Keratinocyte (primary cell): ENCODE results near the gene BRIP1. TPM values are rescaled to one million over a fixed set of nuclear protein-coding genes. Genes with fewer than 3 reads are reported as not detected.

Source experiments
- DNase-seq: peaks from one replicate; pipeline ENCODE4 v3.0.0-alpha.2; 2011; ENCODE audit warnings: low read depth, missing footprints, low spot score
- FAIRE-seq: peaks from 2 replicates; lab custom pipeline; 2011; peaks lifted over from hg19 to GRCh38; lab: Jason Lieb, UNC
- H2AFZ ChIP-seq: 2 replicates; pipeline ENCODE4 v1.6.0; 2012; ENCODE audit warnings: low read length, control low read depth, inconsistent platforms; ENCODE audit not compliant: control insufficient read depth
- H3K27ac ChIP-seq: 2 replicates; pipeline ENCODE4 v1.5.1; 2011; ENCODE audit warnings: low read length; ENCODE audit not compliant: control insufficient read depth, insufficient read depth
- H3K27me3 ChIP-seq: 3 replicates; pipeline ENCODE4 v1.6.0; 2011; ENCODE audit warnings: low read length; ENCODE audit not compliant: control insufficient read depth, insufficient read depth; ENCODE audit errors: extremely low read depth
- H3K36me3 ChIP-seq, 2 experiments: 2 replicates in 1 of 2; 3 replicates in 1 of 2; pipeline ENCODE4 v1.5.1; 2011; ENCODE audit warnings: low read length in 2 of 2, mild to moderate bottlenecking in 1 of 2; ENCODE audit not compliant: control insufficient read depth in 2 of 2, insufficient read depth in 2 of 2; ENCODE audit errors: extremely low read depth in 1 of 2
- H3K4me1 ChIP-seq: 3 replicates; pipeline ENCODE4 v1.5.1; 2011; ENCODE audit warnings: low read length; ENCODE audit not compliant: control insufficient read depth, insufficient read depth; ENCODE audit errors: extremely low read depth
- H3K4me2 ChIP-seq: 3 replicates; pipeline ENCODE4 v1.6.0; 2011; ENCODE audit warnings: low read depth, low read length; ENCODE audit not compliant: control insufficient read depth, insufficient read depth; ENCODE audit errors: extremely low read depth
- H3K4me3 ChIP-seq, 3 experiments: fragments of 200-600 bp in 1 of 3; sonication (generic) in 1 of 3; 2 replicates in 2 of 3; 3 replicates in 1 of 3; pipeline ENCODE4 v1.5.1; 2011 to 2016; ENCODE audit warnings: low read length in 3 of 3, mild to moderate bottlenecking in 3 of 3, control low read depth in 2 of 3, inconsistent platforms in 1 of 3, low read depth in 1 of 3, mixed read lengths in 1 of 3, mixed run types in 1 of 3, moderate library complexity in 1 of 3; ENCODE audit not compliant: control insufficient read depth in 2 of 3, insufficient read depth in 2 of 3; ENCODE audit errors: extremely low read depth in 1 of 3
- H3K79me2 ChIP-seq: 2 replicates; pipeline ENCODE4 v1.6.0; 2012; ENCODE audit warnings: low read length; ENCODE audit not compliant: control insufficient read depth, insufficient read depth
- H3K9ac ChIP-seq: 3 replicates; pipeline ENCODE4 v1.6.0; 2011; ENCODE audit warnings: low read length; ENCODE audit not compliant: control insufficient read depth, insufficient read depth; ENCODE audit errors: extremely low read depth
- H3K9me1 ChIP-seq: 3 replicates; pipeline ENCODE4 v1.6.0; 2011; ENCODE audit warnings: low read length; ENCODE audit not compliant: control insufficient read depth, insufficient read depth; ENCODE audit errors: extremely low read depth
- H3K9me3 ChIP-seq: 2 replicates; pipeline ENCODE4 v1.5.1; 2012; ENCODE audit warnings: low read depth, low read length; ENCODE audit not compliant: control insufficient read depth
- H4K20me1 ChIP-seq: 3 replicates; pipeline ENCODE4 v1.6.0; 2011; ENCODE audit warnings: low read length; ENCODE audit not compliant: control insufficient read depth, insufficient read depth; ENCODE audit errors: extremely low read depth
- EZH2 ChIP-seq: IDR thresholded peaks from one replicate; pipeline ENCODE4 v1.6.1; 2012; ENCODE audit warnings: inconsistent platforms, mild to moderate bottlenecking, low read length, moderate library complexity
- dilution Hi-C: fragments of 300-500 bp; cut with MboI; formaldehyde crosslinking; loops from one replicate; pipeline ENCODE4 v1.7.0; 2020; ENCODE audit warnings: low sequenced_read_pairs; ENCODE audit not compliant: extremely low pct_ligation_motif_present
- polyA plus RNA-seq, 5 experiments: library from polyadenylated mRNA; depleted of rRNA in 3 of 5; stranded (reverse) in 3 of 5; stranded (forward) in 1 of 5; unstranded in 1 of 5; fragments of >200 nt; gene quantifications; 1 replicate in 1 of 5; 2 replicates in 3 of 5; 3 replicates in 1 of 5; pipeline versions ENCODE4 v1.2.1 to v1.2.3, GENCODE V29; 2011 to 2012; ENCODE audit warnings: missing spikeins in 2 of 5, low read depth in 1 of 5, low replicate concordance in 1 of 5
- TF ChIP-seq, protein P1 (sequence below), 3 experiments: IDR thresholded peaks in 1 of 3; conservative IDR thresholded peaks in 1 of 3; optimal IDR thresholded peaks in 1 of 3; 2 replicates in 2 of 3; 3 replicates in 1 of 3; pipeline versions ENCODE3 to v1.5.1; 2011; ENCODE audit warnings: low read length in 3 of 3, mild to moderate bottlenecking in 3 of 3, moderate library complexity in 2 of 3, control low read depth in 1 of 3, inconsistent platforms in 1 of 3; ENCODE audit not compliant: insufficient read depth in 2 of 3; ENCODE audit errors: extremely low read depth in 1 of 3

The BRIP1 gene
- polyA plus RNA-seq, 1 donor (not counting 4 experiments of a cell fraction or from before 2014, with no cell fraction given) = 4.0 TPM

DNA sequence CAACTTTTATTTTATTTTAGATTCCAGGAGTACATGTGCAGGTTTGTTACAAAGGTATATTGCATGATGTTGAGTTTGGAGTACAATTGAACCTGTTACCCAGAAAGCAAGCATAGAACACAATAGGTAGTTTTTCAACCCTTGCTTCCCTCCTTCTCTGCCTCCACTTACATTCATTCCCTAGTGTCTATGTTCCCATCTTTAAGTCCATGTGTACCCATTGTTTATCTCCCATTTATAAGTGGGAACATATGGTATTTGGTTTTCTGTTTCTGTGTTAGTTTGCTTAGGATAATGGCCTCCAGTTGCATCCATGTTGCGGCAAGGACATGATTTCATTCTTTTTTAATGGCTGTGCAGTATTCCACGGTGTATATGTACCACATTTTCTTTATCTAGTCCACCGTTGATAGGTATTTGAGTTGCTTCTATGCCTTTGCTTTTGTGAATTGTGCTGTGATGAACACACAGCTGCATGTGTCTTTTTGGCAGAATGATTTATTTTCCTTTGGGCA, 158.3 kb downstream of the BRIP1 start:
- DNase-seq = no peak

DNA sequence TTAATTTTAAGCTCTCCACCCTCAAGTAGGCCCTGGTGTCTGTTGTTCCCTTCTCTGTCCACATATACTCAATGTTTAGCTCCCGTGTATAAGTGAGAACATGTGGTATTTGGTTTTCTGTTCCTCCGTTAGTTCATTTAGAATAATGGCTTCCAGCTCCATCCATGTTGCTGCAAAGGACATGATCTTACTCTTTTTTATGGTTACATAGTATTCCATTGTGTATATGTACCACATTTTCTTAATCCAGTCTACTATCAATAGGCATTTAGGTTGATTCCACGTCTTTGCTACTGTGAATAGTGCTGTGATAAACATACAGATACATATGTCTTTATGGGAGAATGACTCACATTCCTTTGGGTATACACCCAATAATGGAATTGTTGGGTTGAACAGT, 160.9 kb downstream of the BRIP1 start:
- no peak overlapping the region for H3K9ac ChIP-seq
- H4K20me1 ChIP-seq = no peaks in the 10 kb centered on the region
- no peak overlapping the region for H2AFZ ChIP-seq
- no peaks in the 10 kb centered on the region for H3K27me3 ChIP-seq
- H3K79me2 ChIP-seq = no peaks in the 10 kb centered on the region
- H3K27ac ChIP-seq = no peak overlapping the region
- FAIRE-seq (no peak), DNase-seq (no peak)
- H3K9me1 ChIP-seq = no peaks in the 10 kb centered on the region
- TF ChIP-seq EZH2 = no peak
- TF ChIP-seq, protein P1, sequence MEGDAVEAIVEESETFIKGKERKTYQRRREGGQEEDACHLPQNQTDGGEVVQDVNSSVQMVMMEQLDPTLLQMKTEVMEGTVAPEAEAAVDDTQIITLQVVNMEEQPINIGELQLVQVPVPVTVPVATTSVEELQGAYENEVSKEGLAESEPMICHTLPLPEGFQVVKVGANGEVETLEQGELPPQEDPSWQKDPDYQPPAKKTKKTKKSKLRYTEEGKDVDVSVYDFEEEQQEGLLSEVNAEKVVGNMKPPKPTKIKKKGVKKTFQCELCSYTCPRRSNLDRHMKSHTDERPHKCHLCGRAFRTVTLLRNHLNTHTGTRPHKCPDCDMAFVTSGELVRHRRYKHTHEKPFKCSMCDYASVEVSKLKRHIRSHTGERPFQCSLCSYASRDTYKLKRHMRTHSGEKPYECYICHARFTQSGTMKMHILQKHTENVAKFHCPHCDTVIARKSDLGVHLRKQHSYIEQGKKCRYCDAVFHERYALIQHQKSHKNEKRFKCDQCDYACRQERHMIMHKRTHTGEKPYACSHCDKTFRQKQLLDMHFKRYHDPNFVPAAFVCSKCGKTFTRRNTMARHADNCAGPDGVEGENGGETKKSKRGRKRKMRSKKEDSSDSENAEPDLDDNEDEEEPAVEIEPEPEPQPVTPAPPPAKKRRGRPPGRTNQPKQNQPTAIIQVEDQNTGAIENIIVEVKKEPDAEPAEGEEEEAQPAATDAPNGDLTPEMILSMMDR (optimal IDR thresholded peaks at IDR 0.05 in 1 of 3, IDR thresholded peaks at IDR 0.05 in 1 of 3, conservative IDR thresholded peaks at IDR 0.05 in 1 of 3; ENCODE audit: extremely low read depth in 1 of 3, insufficient read depth in 2 of 3, low read length in 3 of 3) = no peak
- no peaks in the 10 kb centered on the region for H3K9me3 ChIP-seq
- H3K4me3 ChIP-seq = no peak overlapping the region
- H3K4me2 ChIP-seq = no peak overlapping the region
- no peaks in the 10 kb centered on the region for H3K36me3 ChIP-seq
- dilution Hi-C loops = no loop called here
- no peaks in the 10 kb centered on the region for H3K4me1 ChIP-seq

More for the DNA sequence above, 158.3 kb downstream of the BRIP1 start:
- no peak overlapping the region for H3K27ac ChIP-seq
- TF ChIP-seq, protein P1 (optimal IDR thresholded peaks at IDR 0.05 in 1 of 3, IDR thresholded peaks at IDR 0.05 in 1 of 3, conservative IDR thresholded peaks at IDR 0.05 in 1 of 3; ENCODE audit: extremely low read depth in 1 of 3, insufficient read depth in 2 of 3, low read length in 3 of 3) = no peak
- no peak for TF ChIP-seq EZH2
- no peak overlapping the region for H3K4me3 ChIP-seq
- no peaks in the 10 kb centered on the region for H3K79me2 ChIP-seq
- no peaks in the 10 kb centered on the region for H3K9me1 ChIP-seq
- dilution Hi-C loops = no loop called here
- peaks cover 0 to 4% of the 10 kb centered on the region in 2 experiments for H3K36me3 ChIP-seq
- H3K9me3 ChIP-seq = no peaks in the 10 kb centered on the region
- no peak overlapping the region for H3K9ac ChIP-seq
- no peaks in the 10 kb centered on the region for H3K4me1 ChIP-seq
- FAIRE-seq = no peak
- H3K4me2 ChIP-seq = no peak overlapping the region
- H4K20me1 ChIP-seq = no peaks in the 10 kb centered on the region
- H3K27me3 ChIP-seq = no peaks in the 10 kb centered on the region
- H2AFZ ChIP-seq = no peak overlapping the region
